HG02642 (cell line): ENCODE results near the gene IL4R.
"Not testable (repeated sequence)": the region's sequence is repeated elsewhere in the genome, so short reads cannot be mapped to it uniquely, and the experiment has no call there.

Experiments used
- ATAC-seq: cut with Tn5 transposase; IDR thresholded peaks from one replicate; pipeline ENCODE4 v1.9.1; 2021; ENCODE audit warnings: mild to moderate bottlenecking; ENCODE audit not compliant: unreplicated experiment, poor library complexity

Gene IL4R

DNA sequence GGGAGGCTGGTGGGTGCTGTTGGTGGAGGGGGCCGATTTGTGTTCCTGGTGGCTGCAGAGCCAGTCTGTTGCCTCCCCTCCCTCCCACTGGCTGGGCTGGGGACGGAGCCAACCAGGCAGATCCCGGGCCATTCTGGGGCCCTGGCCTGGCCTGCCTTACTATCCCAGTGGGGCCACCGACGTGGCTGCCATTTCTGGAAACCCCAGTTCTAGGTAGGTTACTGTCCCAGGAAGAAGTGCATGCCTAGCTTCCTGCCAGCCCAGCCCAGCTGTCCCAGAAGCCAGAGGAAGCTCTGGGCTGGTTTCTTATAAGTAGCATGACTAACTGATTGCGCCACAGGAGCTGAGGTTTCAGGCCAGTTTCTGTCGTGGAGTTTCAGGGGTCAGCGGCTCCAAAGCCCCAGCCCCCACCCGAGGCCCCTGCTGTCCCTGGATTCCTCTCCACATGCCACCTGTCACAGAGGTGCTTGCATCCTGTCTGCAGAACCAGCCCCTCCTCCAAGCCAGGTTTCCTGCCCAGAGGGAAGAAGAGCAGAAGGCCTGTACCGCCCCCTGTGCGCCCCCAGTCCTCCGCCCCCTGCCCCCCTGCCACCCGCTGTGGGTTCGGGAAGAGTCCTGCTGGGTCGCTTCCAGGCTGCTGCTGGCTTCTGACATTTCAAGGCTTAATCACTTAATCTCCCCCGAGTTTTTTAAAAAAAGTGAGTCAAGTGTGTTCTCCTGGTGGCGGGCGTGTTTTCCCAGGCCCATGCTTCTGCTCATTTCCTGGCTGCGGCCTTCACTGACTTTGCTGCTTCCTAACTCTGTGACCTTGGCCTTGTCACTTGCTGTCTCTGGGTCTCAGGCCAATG lies 13.2 kb downstream of the IL4R start:
- peak; percentile 50 for ATAC-seq

- no peak for ATAC-seq
Measured at GRCh38 chr16:27327586-27327915, 13.8 kb downstream of the IL4R start.

GRCh38 chr16:27328937-27329336 lies 15.2 kb downstream of the IL4R start:
- no peak for ATAC-seq

DNA sequence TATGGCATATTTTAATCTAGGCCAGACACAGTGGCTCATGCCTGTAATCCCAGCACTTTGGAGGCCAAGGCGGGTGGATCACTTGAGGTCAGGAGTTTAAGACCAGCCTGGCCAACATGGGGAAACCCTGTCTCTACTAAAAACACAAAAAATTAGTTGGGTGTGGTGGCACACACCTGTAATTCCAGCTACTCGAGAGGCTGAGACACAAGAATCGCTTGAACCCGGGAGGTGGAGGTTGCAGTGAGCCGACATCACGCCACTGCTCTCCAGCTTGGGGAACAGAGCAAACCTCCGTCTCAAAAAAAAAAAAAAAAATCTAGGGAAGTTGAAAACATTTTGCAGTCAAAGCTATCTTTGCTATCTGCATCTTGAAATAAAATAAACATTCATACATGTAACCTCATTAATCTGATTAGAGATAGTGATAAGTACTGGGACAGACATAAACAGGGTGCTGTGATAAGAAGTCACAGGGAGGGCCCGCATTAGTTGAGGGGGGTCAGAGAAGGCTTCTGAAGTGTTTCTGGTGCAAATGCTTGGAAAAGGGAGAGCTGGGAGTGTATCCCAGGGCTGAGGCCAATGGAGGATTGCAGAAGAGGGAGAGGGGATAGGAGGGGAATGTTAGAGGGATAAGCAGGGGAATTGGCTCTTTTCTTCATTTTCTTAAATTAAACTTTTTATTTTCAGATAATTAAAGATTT lies 15.8 kb downstream of the IL4R start:
- not testable (repeated sequence) for ATAC-seq

- no peak for ATAC-seq
Measured at GRCh38 chr16:27330542-27330941, 16.8 kb downstream of the IL4R start.

- ATAC-seq: no peak
Measured at GRCh38 chr16:27332105-27332504, 18.3 kb downstream of the IL4R start.

- ATAC-seq: no peak
Measured at GRCh38 chr16:27333104-27333503, 19.3 kb downstream of the IL4R start.

DNA sequence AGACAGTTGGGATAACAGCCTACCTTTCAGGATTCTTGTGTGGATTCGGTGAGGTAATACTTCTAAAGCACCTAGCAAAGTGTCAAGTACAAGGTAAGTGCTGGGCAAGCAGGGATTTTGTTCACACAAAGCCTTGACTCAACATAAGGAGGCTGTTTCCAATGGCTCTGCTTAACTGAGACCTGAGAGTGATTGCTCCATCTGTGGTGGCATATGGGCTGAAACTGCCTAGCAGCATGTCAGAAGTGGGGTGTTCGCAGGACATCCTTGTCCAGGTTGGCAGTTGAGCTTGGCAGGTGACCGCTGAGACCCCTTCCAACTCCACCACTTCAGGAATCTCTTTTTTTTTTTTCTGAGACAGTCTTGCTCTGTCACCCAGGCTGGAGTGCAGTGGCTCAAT lies 19.8 kb downstream of the IL4R start:
- no peak for ATAC-seq

DNA sequence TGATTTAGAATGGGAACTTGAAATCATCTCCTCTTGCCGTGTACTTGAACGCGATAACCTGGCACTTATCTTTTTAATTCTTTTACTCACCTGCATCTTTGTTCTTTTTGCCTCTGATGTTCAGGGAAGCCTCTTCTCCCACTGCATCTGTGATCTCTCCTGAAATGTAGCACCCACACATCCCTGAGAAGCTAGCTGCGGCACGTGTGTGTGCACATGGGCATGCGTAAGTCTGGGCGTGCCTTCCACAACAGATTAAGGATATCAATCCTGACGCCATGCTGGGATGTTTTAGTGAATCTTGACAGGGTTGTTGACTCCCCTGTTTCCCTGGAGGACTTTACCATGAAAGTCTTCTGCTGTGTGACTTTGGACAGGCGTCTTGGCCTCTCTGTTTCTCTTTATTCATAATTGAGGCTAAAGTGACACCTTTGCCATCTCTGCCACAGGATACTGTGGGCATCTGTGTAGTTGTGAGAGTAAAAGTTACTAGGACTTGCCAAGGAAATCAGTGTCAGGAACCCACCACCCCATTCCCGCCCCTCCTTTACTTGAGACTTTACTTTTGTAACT lies 20.5 kb downstream of the IL4R start:
- ATAC-seq: no peak

DNA sequence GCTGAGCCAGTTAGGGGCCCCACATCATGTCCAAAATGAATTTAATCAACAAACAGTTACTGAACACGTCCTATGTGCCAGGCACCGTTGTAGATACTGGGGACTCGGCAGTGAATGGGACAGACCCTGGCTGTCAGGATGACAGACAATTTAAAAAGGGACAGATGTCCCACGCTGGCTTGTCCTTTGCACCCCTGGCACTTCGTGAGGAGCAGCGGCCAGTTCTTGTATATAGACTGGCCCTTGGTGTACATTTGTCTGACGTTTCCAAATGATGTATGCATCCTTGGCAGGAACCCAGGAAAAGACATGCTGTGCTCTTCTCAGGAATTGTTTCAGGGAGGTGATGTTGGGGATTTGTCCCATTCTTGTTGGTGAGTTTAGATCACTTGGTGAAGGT lies 21.1 kb downstream of the IL4R start:
- no peak for ATAC-seq

GRCh38 chr16:27335349-27336053 lies 21.7 kb downstream of the IL4R start:
- ATAC-seq: no peak

- no peak for ATAC-seq
Measured at GRCh38 chr16:27337024-27337423, 23.2 kb downstream of the IL4R start.

DNA sequence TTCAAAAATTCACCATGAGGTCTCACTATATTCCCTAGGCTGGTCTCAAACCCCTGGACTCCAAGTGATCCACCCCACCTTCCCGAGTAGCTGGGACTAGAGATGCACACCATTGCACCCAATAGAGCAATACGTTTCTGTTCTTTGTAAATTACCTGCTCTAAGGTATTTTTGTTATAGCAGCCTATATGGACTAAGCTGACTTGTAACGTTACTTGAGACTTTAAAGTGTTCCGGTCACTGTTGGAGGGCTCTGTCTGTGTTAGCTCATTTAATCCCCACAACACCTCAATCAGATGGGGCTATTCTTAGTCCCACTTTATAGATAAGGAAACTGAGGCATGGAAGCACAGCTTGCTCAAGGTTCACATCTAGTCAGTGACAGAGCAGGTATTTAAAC lies 25.4 kb downstream of the IL4R start:
- no peak for ATAC-seq

GRCh38 chr16:27340654-27341053 lies 26.9 kb downstream of the IL4R start:
- no peak for ATAC-seq

DNA sequence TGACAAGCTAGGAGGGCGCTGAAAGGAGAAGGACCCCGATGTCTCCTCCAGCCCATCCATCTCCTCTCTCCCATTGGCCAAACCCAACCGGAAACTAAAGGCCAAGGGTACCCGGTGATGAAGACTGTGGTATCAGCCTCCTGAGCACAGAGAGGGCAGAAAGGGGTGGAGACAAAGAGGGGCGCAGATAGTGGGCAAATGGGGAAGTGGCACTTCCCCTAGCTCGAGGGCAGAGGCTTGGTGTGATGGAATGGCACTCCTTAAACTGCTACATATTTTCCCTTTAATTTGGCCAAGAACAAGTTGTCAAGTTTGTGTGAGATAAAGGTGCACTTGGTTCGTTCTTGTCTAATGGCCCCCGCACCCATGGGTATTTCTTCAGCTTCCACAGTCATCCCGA lies 27.8 kb downstream of the IL4R start:
- ATAC-seq: no peak

DNA sequence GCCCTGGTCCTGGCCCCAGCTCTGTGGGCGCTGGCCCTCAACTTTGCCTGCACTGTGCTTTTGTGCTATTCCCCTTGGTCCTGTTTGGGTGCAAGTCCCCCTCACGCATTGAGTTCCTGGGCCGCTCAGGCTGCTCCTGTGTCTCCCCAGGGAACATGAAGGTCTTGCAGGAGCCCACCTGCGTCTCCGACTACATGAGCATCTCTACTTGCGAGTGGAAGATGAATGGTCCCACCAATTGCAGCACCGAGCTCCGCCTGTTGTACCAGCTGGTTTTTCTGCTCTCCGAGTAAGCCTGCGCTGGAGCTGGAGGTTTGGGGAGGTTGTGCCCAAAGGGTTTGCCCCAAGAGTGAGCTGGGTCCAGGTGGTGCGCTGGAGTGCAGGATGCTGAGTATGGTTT lies 28.2 kb downstream of the IL4R start:
- ATAC-seq: no peak

DNA sequence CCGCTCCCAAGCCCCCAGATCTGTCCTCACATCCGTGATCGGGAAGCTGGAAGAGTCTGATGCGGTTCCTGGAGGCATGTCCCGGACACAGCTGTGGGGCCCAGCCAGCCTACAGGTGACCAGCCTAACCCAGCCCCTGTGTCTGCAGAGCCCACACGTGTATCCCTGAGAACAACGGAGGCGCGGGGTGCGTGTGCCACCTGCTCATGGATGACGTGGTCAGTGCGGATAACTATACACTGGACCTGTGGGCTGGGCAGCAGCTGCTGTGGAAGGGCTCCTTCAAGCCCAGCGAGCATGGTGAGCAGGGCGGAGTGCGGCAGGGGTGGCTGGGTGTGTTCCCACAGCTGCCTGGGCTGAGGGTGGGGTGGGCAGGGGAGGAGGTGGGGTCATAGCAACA lies 30.9 kb downstream of the IL4R start:
- no peak for ATAC-seq

- ATAC-seq: no peak
Measured at GRCh38 chr16:27345201-27345600, 31.4 kb downstream of the IL4R start.

- no peak for ATAC-seq
Measured at GRCh38 chr16:27346819-27347218, 33.0 kb downstream of the IL4R start.

GRCh38 chr16:27347930-27348685 lies 34.3 kb downstream of the IL4R start:
- no peak for ATAC-seq
